Upper lobe of left lung (tissue), 4 donors: ENCODE measurements around the gene SLC9A9.

ENCODE experiments used
- EP300 ChIP-seq, 4 donors: sonication (generic); formaldehyde crosslinking; IDR thresholded peaks; one replicate each; pipeline ENCODE4 v1.5.1; 2017; ENCODE audit warnings: antibody characterized with exemption in 4 of 4, control low read depth in 2 of 4
- POLR2A ChIP-seq, 4 donors: fragments of 450-650 bp; IDR thresholded peaks; one replicate each; pipeline ENCODE4 v1.5.1; 2016 to 2017; ENCODE audit warnings: antibody characterized with exemption in 4 of 4, mild to moderate bottlenecking in 2 of 4
- TF ChIP-seq, protein P1 (sequence below), 6 experiments: fragments of 450-650 bp in 4 of 6; fragments of 200-600 bp in 2 of 6; sonication (generic) in 2 of 6; IDR thresholded peaks; one replicate each; pipeline ENCODE4 v1.5.1; 2016 to 2019; ENCODE audit warnings: antibody characterized with exemption in 6 of 6

GRCh38 chr3:143795874-143796273, 52.4 kb downstream of the SLC9A9 start:
- TF ChIP-seq EP300 (IDR thresholded peaks at IDR 0.05) = no peak
- TF ChIP-seq, protein P1, sequence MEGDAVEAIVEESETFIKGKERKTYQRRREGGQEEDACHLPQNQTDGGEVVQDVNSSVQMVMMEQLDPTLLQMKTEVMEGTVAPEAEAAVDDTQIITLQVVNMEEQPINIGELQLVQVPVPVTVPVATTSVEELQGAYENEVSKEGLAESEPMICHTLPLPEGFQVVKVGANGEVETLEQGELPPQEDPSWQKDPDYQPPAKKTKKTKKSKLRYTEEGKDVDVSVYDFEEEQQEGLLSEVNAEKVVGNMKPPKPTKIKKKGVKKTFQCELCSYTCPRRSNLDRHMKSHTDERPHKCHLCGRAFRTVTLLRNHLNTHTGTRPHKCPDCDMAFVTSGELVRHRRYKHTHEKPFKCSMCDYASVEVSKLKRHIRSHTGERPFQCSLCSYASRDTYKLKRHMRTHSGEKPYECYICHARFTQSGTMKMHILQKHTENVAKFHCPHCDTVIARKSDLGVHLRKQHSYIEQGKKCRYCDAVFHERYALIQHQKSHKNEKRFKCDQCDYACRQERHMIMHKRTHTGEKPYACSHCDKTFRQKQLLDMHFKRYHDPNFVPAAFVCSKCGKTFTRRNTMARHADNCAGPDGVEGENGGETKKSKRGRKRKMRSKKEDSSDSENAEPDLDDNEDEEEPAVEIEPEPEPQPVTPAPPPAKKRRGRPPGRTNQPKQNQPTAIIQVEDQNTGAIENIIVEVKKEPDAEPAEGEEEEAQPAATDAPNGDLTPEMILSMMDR (IDR thresholded peaks at IDR 0.05) = no peak
- no peak for TF ChIP-seq POLR2A (IDR thresholded peaks at IDR 0.05)
